ENCODE data around the gene KRT84. TPM values are rescaled to one million over a fixed set of nuclear protein-coding genes. Genes with fewer than 3 reads are reported as not detected.

KRT84 gene
- total and polyA plus RNA-seq, 12 donors = not detected

DNA sequence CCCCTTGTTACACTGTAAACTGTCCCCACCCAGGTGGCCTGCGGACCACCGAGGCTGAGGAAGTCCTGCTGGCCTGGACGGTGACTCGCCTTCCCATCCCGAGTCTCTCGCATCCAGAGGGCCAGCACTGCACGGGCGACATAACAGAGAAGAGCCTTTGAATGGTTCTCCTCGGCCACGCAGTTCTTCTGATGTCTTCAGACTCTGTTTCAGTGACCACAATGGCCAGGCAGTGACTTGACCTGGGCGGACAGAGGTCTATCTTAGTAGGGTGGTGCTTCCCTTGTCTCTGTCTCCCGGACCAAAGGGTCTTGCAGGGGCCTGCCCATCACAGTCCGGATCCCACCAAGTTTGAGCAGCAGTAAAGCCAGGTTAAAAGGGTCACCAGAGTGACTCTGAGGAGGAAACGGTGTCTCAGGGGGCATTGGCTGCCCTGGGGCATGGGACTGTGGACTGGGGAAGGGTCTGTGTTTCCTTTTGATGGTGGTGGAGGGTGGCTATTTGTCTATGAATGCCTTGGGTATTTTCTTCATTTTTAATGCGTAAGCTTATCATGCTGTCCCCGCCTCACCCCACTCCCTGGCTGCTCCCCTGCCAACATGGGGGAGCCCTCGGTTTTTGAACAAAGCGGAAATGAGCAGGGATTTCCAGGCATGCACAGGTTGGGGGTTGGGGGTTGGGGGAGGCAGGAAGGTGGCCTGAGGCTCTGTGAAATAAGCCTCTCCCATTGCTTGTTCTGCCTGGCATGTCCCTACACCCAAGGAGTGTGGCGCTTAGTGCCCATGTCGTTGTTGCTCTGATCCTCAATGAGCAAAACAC lies 28.5 kb downstream of the KRT84 start:
- WGBS, 4 donors = 84 to 87% (median 86%) methylated on average over 19 to 20 of the region's 20 CpGs
- no peak for DNase-seq
- no peaks in the 10 kb centered on the region for H3K36me3 ChIP-seq (replicated peaks in 1 of 2)

DNA sequence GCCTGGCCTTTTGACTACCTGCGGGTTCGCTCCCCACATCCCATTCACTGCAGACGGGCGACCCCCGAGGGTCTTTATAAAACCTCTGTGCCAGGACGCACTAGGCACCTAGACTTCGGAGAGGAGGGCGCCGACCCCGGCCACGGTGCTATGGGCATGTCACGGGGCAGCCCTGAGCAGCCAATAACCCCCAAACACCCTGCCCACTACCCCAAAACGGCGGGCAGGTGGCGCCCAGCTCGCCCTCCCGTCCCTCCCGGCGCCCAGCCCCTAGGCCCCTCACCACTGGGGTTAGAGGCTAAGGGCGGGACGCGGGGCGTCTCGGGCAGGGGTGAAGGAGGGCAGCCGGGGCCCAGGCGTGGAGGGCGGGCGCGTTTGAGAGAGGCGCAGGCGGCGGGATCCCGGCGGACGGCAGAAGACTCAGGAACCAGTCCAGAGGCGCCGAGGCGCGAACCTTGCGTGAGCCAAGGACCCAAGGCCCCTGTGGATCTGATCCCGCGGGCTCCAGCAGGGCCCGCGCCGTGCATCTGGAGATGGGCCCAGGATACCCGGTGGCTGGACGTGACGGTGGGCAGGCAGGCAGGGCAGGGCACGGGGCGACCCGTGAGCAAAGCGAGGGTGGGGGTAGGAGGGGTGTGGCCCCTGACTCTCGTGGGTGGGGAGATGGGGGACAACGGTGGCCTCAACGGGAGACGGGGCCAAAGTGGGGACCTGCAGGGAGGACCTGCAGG lies 29.3 kb downstream of the KRT84 start:
- H3K27ac ChIP-seq = no peak overlapping the region
- WGBS, 4 donors = 84 to 92% (median 86%) methylated on average over 43 to 56 of the region's 56 CpGs
- DNase-seq = no peak
- no peaks in the 10 kb centered on the region for H3K36me3 ChIP-seq (replicated peaks in 1 of 2)
- no peak overlapping the region for H3K4me3 ChIP-seq
- peaks cover 7% of the 10 kb centered on the region for H3K27me3 ChIP-seq
- TF ChIP-seq POLR2A (IDR thresholded peaks at IDR 0.05) = no peak
- TF ChIP-seq, protein P1, sequence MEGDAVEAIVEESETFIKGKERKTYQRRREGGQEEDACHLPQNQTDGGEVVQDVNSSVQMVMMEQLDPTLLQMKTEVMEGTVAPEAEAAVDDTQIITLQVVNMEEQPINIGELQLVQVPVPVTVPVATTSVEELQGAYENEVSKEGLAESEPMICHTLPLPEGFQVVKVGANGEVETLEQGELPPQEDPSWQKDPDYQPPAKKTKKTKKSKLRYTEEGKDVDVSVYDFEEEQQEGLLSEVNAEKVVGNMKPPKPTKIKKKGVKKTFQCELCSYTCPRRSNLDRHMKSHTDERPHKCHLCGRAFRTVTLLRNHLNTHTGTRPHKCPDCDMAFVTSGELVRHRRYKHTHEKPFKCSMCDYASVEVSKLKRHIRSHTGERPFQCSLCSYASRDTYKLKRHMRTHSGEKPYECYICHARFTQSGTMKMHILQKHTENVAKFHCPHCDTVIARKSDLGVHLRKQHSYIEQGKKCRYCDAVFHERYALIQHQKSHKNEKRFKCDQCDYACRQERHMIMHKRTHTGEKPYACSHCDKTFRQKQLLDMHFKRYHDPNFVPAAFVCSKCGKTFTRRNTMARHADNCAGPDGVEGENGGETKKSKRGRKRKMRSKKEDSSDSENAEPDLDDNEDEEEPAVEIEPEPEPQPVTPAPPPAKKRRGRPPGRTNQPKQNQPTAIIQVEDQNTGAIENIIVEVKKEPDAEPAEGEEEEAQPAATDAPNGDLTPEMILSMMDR (IDR thresholded peaks at IDR 0.05) = no peak
- intact Hi-C loops (cut with DNase I) = no loop called here
- no peaks in the 10 kb centered on the region for H3K9me3 ChIP-seq (replicated peaks in 1 of 3)
- H3K4me1 ChIP-seq (replicated peaks in 1 of 2) = no peaks in the 10 kb centered on the region

More for the DNA sequence above, 28.5 kb downstream of the KRT84 start:
- Histone ChIP-seq H3K27me3 (peaks cover 7% of the 10 kb centered on the region), H3K4me3 (no peak overlapping the region), H3K9me3 (replicated peaks in 1 of 3) (no peaks in the 10 kb centered on the region), H3K4me1 (replicated peaks in 1 of 2) (no peaks in the 10 kb centered on the region), H3K27ac (no peak overlapping the region)
- intact Hi-C loops (cut with DNase I) = no loop called here
- TF ChIP-seq POLR2A (IDR thresholded peaks at IDR 0.05) = no peak
- TF ChIP-seq, protein P1 (IDR thresholded peaks at IDR 0.05) = no peak

- Histone ChIP-seq H3K27me3 (peaks cover 7% of the 10 kb centered on the region), H3K9me3 (replicated peaks in 1 of 3) (no peaks in the 10 kb centered on the region), H3K4me1 (replicated peaks in 1 of 2) (no peaks in the 10 kb centered on the region), H3K27ac (no peak overlapping the region), H3K36me3 (replicated peaks in 1 of 2) (no peaks in the 10 kb centered on the region), H3K4me3 (no peak overlapping the region)
- WGBS, 4 donors = 92 to 94% (median 93%) methylated on average over 8 of the region's 8 CpGs
- TF ChIP-seq, protein P1 (IDR thresholded peaks at IDR 0.05) = no peak
- no peak for TF ChIP-seq POLR2A (IDR thresholded peaks at IDR 0.05)
- DNase-seq = no peak
- intact Hi-C loops (cut with DNase I) = no loop called here
Measured at GRCh38 chr12:52355176-52355575, 30.3 kb downstream of the KRT84 start.

DNA sequence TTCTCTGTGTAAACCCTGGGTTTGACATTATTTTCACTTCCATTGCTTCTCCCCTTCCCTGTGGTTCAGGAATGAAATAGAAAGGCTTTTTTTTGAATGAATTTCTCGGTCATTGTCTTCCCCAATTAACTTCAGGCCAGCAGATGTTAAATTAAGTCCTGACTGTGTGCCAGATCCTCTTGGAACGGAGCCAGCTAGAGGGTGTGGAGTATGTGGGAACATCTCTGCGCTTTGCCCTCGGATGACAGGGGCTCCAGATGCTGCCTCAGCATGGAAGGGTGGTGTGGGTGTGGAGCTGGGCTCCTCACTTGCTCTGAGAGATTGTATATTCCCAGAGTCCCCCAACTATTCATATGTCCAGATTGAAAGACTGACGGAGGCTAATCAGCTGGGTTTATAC lies 31.3 kb downstream of the KRT84 start:
- WGBS, 4 donors = 30 to 46% (median 37%) methylated on average over 5 of the region's 5 CpGs
- DNase-seq = no peak

More for the DNA sequence above, 31.3 kb downstream of the KRT84 start:
- Histone ChIP-seq H3K4me1 (replicated peaks in 1 of 2) (no peaks in the 10 kb centered on the region), H3K27me3 (peaks cover 7% of the 10 kb centered on the region), H3K4me3 (no peak overlapping the region), H3K36me3 (replicated peaks in 1 of 2) (no peaks in the 10 kb centered on the region), H3K9me3 (replicated peaks in 1 of 3) (no peaks in the 10 kb centered on the region), H3K27ac (no peak overlapping the region)
- no peak for TF ChIP-seq POLR2A (IDR thresholded peaks at IDR 0.05)
- TF ChIP-seq, protein P1 (IDR thresholded peaks at IDR 0.05) = no peak
- intact Hi-C loops (cut with DNase I) = no loop called here
